LNCaP clone FGC (cell line): ENCODE measurements around the gene CCDC170.

Experiments
- DNase-seq: peaks from one replicate; pipeline ENCODE4 v3.0.0-alpha.2; 2011; ENCODE audit warnings: low read depth
- H3K4me3 ChIP-seq: 2 replicates; pipeline ENCODE4 v1.5.1; 2011; ENCODE audit warnings: mild to moderate bottlenecking, low read depth, low read length, control low read depth
- CTCF ChIP-seq: IDR thresholded peaks from 2 replicates; pipeline ENCODE4 v1.5.1; 2012; ENCODE audit warnings: mild to moderate bottlenecking; ENCODE audit not compliant: control insufficient read depth, insufficient read depth; ENCODE audit errors: extremely low read depth

Gene CCDC170

GRCh38 chr6:151637814-151638213 lies 144.0 kb downstream of the CCDC170 start:
- no peak for TF ChIP-seq CTCF
- H3K4me3 ChIP-seq: no peak overlapping the region
- no peak for DNase-seq

- TF ChIP-seq CTCF: no peak
- no peak for DNase-seq
- H3K4me3 ChIP-seq: no peak overlapping the region
Measured at GRCh38 chr6:151639750-151640149, 145.9 kb downstream of the CCDC170 start.

- no peak for TF ChIP-seq CTCF
- no peak for DNase-seq
- H3K4me3 ChIP-seq: no peak overlapping the region
Measured at GRCh38 chr6:151641028-151641427, 147.2 kb downstream of the CCDC170 start.

- H3K4me3 ChIP-seq: no peak overlapping the region
- DNase-seq: no peak
- peak; percentile 43 for TF ChIP-seq CTCF
Measured at GRCh38 chr6:151647976-151648639, 154.3 kb downstream of the CCDC170 start.

GRCh38 chr6:151649835-151650234 lies 156.0 kb downstream of the CCDC170 start:
- no peak for TF ChIP-seq CTCF
- no peak overlapping the region for H3K4me3 ChIP-seq
- DNase-seq: no peak

GRCh38 chr6:151651639-151652038 lies 157.8 kb downstream of the CCDC170 start:
- DNase-seq: no peak

More at GRCh38 chr6:151651639-151652038, 157.8 kb downstream of the CCDC170 start:
- no peak overlapping the region for H3K4me3 ChIP-seq
- TF ChIP-seq CTCF: no peak
